ENCODE data around the gene SH3GL3. TPM values are rescaled to one million over a fixed set of nuclear protein-coding genes. Genes with fewer than 3 reads are reported as not detected.

Gene SH3GL3
- total and polyA plus RNA-seq, 2 of the 4 experiments (the other 2 are of a cell fraction) = not detected

- no peaks in the 10 kb centered on the region for H3K36me3 ChIP-seq (ENCODE audit: control insufficient read depth, insufficient read depth, low read length)
- no peak overlapping the region for H3K9ac ChIP-seq (ENCODE audit: low read depth, low read length)
- no peak overlapping the region for H2AFZ ChIP-seq (replicated peaks; ENCODE audit: low read length, poor library complexity)
- H2BK5ac ChIP-seq (ENCODE audit: low read depth, low read length, poor library complexity, severe bottlenecking) = no peak overlapping the region
- H2BK15ac ChIP-seq (ENCODE audit: low read depth, low read length) = no peak overlapping the region
- no peak overlapping the region for H3K18ac ChIP-seq (ENCODE audit: low read depth, low read length)
- no peak overlapping the region for H3K4ac ChIP-seq (ENCODE audit: low read depth, low read length)
- H4K5ac ChIP-seq (ENCODE audit: low read depth, low read length) = no peak overlapping the region
- no peaks in the 10 kb centered on the region for H4K20me1 ChIP-seq (ENCODE audit: insufficient read depth, low read length)
- ATAC-seq (ENCODE audit: low read depth) (no peak), DNase-seq (no peak)
- H3K14ac ChIP-seq (replicated peaks; ENCODE audit: low read depth, low read length) = no peak overlapping the region
- no peaks in the 10 kb centered on the region for H3K9me1 ChIP-seq (ENCODE audit: insufficient read depth, low read length)
- no CpG with 5 or more reads among the region's 3 CpGs for WGBS, 2 experiments (ENCODE audit: extremely low coverage in 2 of 2, insufficient read length in 1 of 2)
- peaks cover 6% of the 10 kb centered on the region; the same call in 1 of the 2 replicates for H3K9me3 ChIP-seq (ENCODE audit: control insufficient read depth, insufficient read depth, low read length)
- no peaks in the 10 kb centered on the region for H3K27me3 ChIP-seq (ENCODE audit: control insufficient read depth, insufficient read depth, low read length)
- TF ChIP-seq ELK1 (IDR thresholded peaks at IDR 0.05; ENCODE audit: borderline replicate concordance, low read depth, low read length) (no peak), CTCF (conservative IDR thresholded peaks at IDR 0.05; ENCODE audit: low read depth, low read length) (no peak), USF2 (IDR thresholded peaks at IDR 0.05; ENCODE audit: low read depth, low read length) (no peak), POLR2A (IDR thresholded peaks at IDR 0.05; ENCODE audit: low read depth, low read length) (no peak), MXI1 (IDR thresholded peaks at IDR 0.05; ENCODE audit: borderline replicate concordance, low read depth, low read length) (no peak), RCOR1 (IDR thresholded peaks at IDR 0.05; ENCODE audit: insufficient replicate concordance, low read length) (no peak), NFE2L2 (IDR thresholded peaks at IDR 0.05; ENCODE audit: low read depth, low read length) (no peak), SMC3 (IDR thresholded peaks at IDR 0.05; ENCODE audit: low read depth, low read length) (no peak), MAZ (IDR thresholded peaks at IDR 0.05; ENCODE audit: borderline replicate concordance, low read depth, low read length) (no peak), MAFK (IDR thresholded peaks at IDR 0.05; ENCODE audit: low read depth, low read length) (no peak), FOS (IDR thresholded peaks at IDR 0.05; ENCODE audit: low read depth, low read length) (no peak), BHLHE40 (IDR thresholded peaks at IDR 0.05; ENCODE audit: low read depth, low read length) (no peak), RFX5 (IDR thresholded peaks at IDR 0.05; ENCODE audit: low read depth, low read length) (no peak), RAD21 (IDR thresholded peaks at IDR 0.05; ENCODE audit: low read length) (no peak)
- no peak overlapping the region for H2BK120ac ChIP-seq (ENCODE audit: low read depth, low read length)
- H4K8ac ChIP-seq (ENCODE audit: low read depth in 2 of 2, low read length in 2 of 2) = no peak overlapping the region
- BruUV-seq (replicated peaks) = no TSS peak
- no peak overlapping the region for H3K27ac ChIP-seq (ENCODE audit: insufficient read depth, low read length)
- no peak overlapping the region for H2BK20ac ChIP-seq (ENCODE audit: low read depth, low read length)
- H3K79me1 ChIP-seq (ENCODE audit: low read depth in 1 of 2, low read length in 2 of 2) = no peaks in the 10 kb centered on the region
- intact Hi-C loops (cut with micrococcal nuclease) (no loop called here), dilution Hi-C loops (cut with HindIII; ENCODE audit: low sequenced_read_pairs, unreplicated experiment) (no loop called here), in situ Hi-C loops (cut with MboI; ENCODE audit: low sequenced_read_pairs) (no loop called here)
- no peak overlapping the region for H3K23ac ChIP-seq (ENCODE audit: low read depth, low read length)
- no peak overlapping the region for H3K56ac ChIP-seq (ENCODE audit: extremely low read depth, insufficient read depth, low read length)
- H3K4me3 ChIP-seq (ENCODE audit: insufficient read depth, low read depth, low read length) = no peak overlapping the region
- no peak overlapping the region for H3K4me2 ChIP-seq (ENCODE audit: low read depth, low read length)
- H3K4me1 ChIP-seq (ENCODE audit: control insufficient read depth, insufficient read depth, low read length) = no peaks in the 10 kb centered on the region
- ChIA-PET CTCF (no interaction called here), POLR2A (ENCODE audit: unreplicated experiment) (no interaction called here)
- H2AK5ac ChIP-seq (ENCODE audit: low read depth, low read length) = no peak overlapping the region
- no peak overlapping the region for H2AK9ac ChIP-seq (replicated peaks; ENCODE audit: low read depth, low read length, poor library complexity)
- H4K91ac ChIP-seq (ENCODE audit: insufficient read depth, low read depth, low read length) = no peak overlapping the region
These were observed 163.0 kb downstream of the SH3GL3 start for GRCh38 chr15:83610132-83610531.
